Measurements from ENCODE around the gene TFPI2.

DNA sequence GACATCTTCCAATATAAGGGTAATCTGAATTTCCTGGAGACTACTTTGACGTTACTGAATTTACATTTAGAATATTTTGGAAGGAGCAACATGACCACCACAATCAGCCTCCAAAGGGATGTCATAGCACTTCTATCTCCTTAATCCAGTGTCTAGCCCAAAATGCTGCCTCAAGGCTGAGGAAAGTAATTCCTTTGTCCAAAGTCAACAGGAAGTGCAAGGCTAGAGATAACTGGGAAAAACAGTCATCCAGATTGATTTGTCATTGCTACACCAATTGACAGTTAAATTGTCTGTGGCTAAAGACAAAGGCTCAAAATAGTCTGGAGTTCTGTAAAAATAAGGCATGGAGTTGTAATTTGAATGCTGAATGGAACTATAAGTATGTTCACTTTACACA is 3.9 kb upstream of the TFPI2 start:
- TF ChIP-seq, protein P1, sequence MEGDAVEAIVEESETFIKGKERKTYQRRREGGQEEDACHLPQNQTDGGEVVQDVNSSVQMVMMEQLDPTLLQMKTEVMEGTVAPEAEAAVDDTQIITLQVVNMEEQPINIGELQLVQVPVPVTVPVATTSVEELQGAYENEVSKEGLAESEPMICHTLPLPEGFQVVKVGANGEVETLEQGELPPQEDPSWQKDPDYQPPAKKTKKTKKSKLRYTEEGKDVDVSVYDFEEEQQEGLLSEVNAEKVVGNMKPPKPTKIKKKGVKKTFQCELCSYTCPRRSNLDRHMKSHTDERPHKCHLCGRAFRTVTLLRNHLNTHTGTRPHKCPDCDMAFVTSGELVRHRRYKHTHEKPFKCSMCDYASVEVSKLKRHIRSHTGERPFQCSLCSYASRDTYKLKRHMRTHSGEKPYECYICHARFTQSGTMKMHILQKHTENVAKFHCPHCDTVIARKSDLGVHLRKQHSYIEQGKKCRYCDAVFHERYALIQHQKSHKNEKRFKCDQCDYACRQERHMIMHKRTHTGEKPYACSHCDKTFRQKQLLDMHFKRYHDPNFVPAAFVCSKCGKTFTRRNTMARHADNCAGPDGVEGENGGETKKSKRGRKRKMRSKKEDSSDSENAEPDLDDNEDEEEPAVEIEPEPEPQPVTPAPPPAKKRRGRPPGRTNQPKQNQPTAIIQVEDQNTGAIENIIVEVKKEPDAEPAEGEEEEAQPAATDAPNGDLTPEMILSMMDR (conservative IDR thresholded peaks at IDR 0.05; ENCODE audit: low read depth, low read length): no peak
- no peak for TF ChIP-seq EZH2 (IDR thresholded peaks at IDR 0.05; ENCODE audit: low read length, unreplicated experiment)

Data from PC-3 (cell line).